GM23338 (cell line): ENCODE data around the gene UBL4A. TPM values are rescaled to one million over a fixed set of nuclear protein-coding genes. Genes with fewer than 3 reads are reported as not detected.

ENCODE experiments used
- ATAC-seq: fragments of 200-7000 bp; cut with Tn5 transposase; 3 replicates; pipeline ENCODE4 v1.9.1; 2020
- DNase-seq: peaks from one replicate; pipeline ENCODE4 v3.0.0-alpha.2; 2015; ENCODE audit warnings: low spot score
- H2AFZ ChIP-seq: fragments of 200-600 bp; sonication (generic); 2 replicates; pipeline ENCODE4 v1.8.0; 2016; ENCODE audit warnings: antibody characterized with exemption, mild to moderate bottlenecking, moderate library complexity
- H3F3A ChIP-seq: fragments of 200-600 bp; sonication (generic); replicated peaks from 2 replicates; pipeline ENCODE4 v1.8.0; 2017; ENCODE audit warnings: antibody characterized with exemption, mixed run types, low read depth
- H3K27ac ChIP-seq: fragments of 200-600 bp; sonication (generic); 2 replicates; pipeline ENCODE4 v1.6.1; 2016; ENCODE audit warnings: low read depth
- H3K27me3 ChIP-seq: fragments of 200-600 bp; sonication (generic); 2 replicates; pipeline ENCODE4 v1.8.0; 2016; ENCODE audit warnings: mild to moderate bottlenecking, mixed run types, moderate library complexity; ENCODE audit not compliant: insufficient read depth
- H3K36me3 ChIP-seq: fragments of 200-600 bp; sonication (generic); 2 replicates; pipeline ENCODE4 v1.8.0; 2016; ENCODE audit warnings: mild to moderate bottlenecking; ENCODE audit not compliant: insufficient read depth
- H3K4me1 ChIP-seq: fragments of 200-600 bp; sonication (generic); 2 replicates; pipeline ENCODE4 v1.8.0; 2016; ENCODE audit warnings: mild to moderate bottlenecking, moderate library complexity; ENCODE audit not compliant: insufficient read depth
- H3K4me2 ChIP-seq: fragments of 200-600 bp; sonication (generic); 2 replicates; pipeline ENCODE4 v1.7.1; 2017; ENCODE audit warnings: mixed run types
- H3K4me3 ChIP-seq: fragments of 200-600 bp; sonication (generic); 2 replicates; pipeline ENCODE4 v1.6.1; 2016; ENCODE audit warnings: mixed run types
- H3K79me2 ChIP-seq: fragments of 200-600 bp; sonication (generic); replicated peaks from 2 replicates; pipeline ENCODE4 v1.8.0; 2017; ENCODE audit warnings: mild to moderate bottlenecking; ENCODE audit not compliant: insufficient read depth
- H3K9me2 ChIP-seq: fragments of 200-600 bp; sonication (generic); 2 replicates; pipeline ENCODE4 v1.8.0; 2017; ENCODE audit not compliant: insufficient read depth
- H4K20me1 ChIP-seq: fragments of 200-600 bp; sonication (generic); replicated peaks from 2 replicates; pipeline ENCODE4 v1.8.0; 2017; ENCODE audit warnings: mild to moderate bottlenecking; ENCODE audit not compliant: insufficient read depth
- H3K27ac Mint-ChIP-seq: 2 replicates; pipeline ENCODE4 v1.8.0; 2020; ENCODE audit warnings: inconsistent platforms, mild to moderate bottlenecking, moderate library complexity, mixed read lengths
- H3K27me3 Mint-ChIP-seq: 3 replicates; pipeline ENCODE4 v1.8.0; 2022; ENCODE audit warnings: low read depth, mild to moderate bottlenecking, moderate library complexity, mixed read lengths, inconsistent platforms; ENCODE audit not compliant: insufficient read depth, poor library complexity
- H3K36me3 Mint-ChIP-seq: 3 replicates; pipeline ENCODE4 v1.8.0; 2021; ENCODE audit warnings: low read depth, mild to moderate bottlenecking, inconsistent platforms, moderate library complexity, mixed read lengths
- H3K4me1 Mint-ChIP-seq: 3 replicates; pipeline ENCODE4 v1.8.0; 2020; ENCODE audit warnings: mild to moderate bottlenecking, inconsistent platforms, mixed read lengths
- H3K4me3 Mint-ChIP-seq: 3 replicates; pipeline ENCODE4 v1.8.0; 2021; ENCODE audit warnings: moderate library complexity, mild to moderate bottlenecking, inconsistent platforms, mixed read lengths
- H3K9me3 Mint-ChIP-seq: 3 replicates; pipeline ENCODE4 v1.8.0; 2020; ENCODE audit warnings: moderate library complexity, mild to moderate bottlenecking, inconsistent platforms, mixed read lengths
- CREB1 ChIP-seq: fragments of 250-450 bp; sonication (Bioruptor Pico); IDR thresholded peaks from 2 replicates; pipeline ENCODE4 v1.5.0; 2020; ENCODE audit warnings: low read depth, mild to moderate bottlenecking, moderate library complexity
- EZH2 ChIP-seq: fragments of 200-600 bp; sonication (generic); IDR thresholded peaks from one replicate; pipeline ENCODE4 v1.8.0; 2017; ENCODE audit warnings: antibody characterized with exemption, mild to moderate bottlenecking, low read depth; ENCODE audit not compliant: unreplicated experiment
- EZH2phosphoT487 ChIP-seq: fragments of 200-600 bp; sonication (generic); IDR thresholded peaks from one replicate; pipeline ENCODE4 v1.8.1; 2018; ENCODE audit warnings: antibody characterized with exemption; ENCODE audit not compliant: unreplicated experiment
- NANOG ChIP-seq: IDR thresholded peaks from 2 replicates; pipeline ENCODE4 v1.6.1; 2016; ENCODE audit warnings: antibody characterized with exemption, borderline replicate concordance
- STAT1 ChIP-seq: IDR thresholded peaks from one replicate; pipeline ENCODE4 v1.6.1; 2016; ENCODE audit warnings: antibody characterized with exemption; ENCODE audit not compliant: unreplicated experiment
- ZNF331 ChIP-seq: fragments of 250-450 bp; sonication (Bioruptor Pico); IDR thresholded peaks from 2 replicates; pipeline ENCODE4 v1.5.0; 2020; ENCODE audit warnings: low read depth, mild to moderate bottlenecking, moderate library complexity
- polyA plus RNA-seq: library from polyadenylated mRNA; unstranded; fragments of >200 nt; fragmentation: Nextera tagmentation; extraction: Ambion mirVana; gene quantifications from 2 replicates; pipeline ENCODE4 v1.2.1, GENCODE V29; 2016
- total RNA-seq: library from RNA; depleted of rRNA; stranded (reverse); fragments of >200 nt; shearing (Covaris generic); gene quantifications from 2 replicates; pipeline ENCODE4 v1.2.3, GENCODE V29; 2014
- TF ChIP-seq, protein P1 (sequence below): fragments of 250-450 bp; sonication (Bioruptor Pico); IDR thresholded peaks from 2 replicates; pipeline ENCODE4 v1.5.0; 2020; ENCODE audit warnings: mild to moderate bottlenecking, moderate library complexity
- TF ChIP-seq, protein P2 (sequence below): IDR thresholded peaks from 2 replicates; pipeline ENCODE4 v1.6.1; 2016; ENCODE audit warnings: antibody characterized with exemption

The UBL4A gene
- total and polyA plus RNA-seq, 2 experiments from 2014 or later: 15.6 to 43.7 TPM

DNA sequence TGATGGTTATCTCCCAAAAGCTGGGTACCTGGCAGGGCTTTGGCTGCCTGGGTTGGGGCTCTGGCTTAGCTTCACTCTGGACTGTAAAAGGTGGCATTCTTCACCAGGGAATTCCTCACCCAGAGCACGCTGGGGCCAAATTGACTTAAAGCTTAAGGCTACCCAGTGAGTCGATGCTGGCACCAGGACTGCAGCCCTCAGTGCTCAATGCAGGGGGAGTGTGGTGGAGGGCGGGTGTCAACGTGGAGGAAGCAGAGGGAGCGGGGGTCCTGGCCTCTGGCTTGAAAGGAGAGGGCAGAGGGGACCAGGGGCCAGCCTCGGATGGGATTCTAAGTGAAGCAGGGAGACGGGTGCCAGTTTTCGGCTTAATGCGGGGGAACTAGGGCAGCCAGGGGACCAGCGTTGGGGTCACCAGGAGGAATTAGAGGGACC lies 42.9 kb downstream of the UBL4A start (continued):
- TF ChIP-seq, protein P1, sequence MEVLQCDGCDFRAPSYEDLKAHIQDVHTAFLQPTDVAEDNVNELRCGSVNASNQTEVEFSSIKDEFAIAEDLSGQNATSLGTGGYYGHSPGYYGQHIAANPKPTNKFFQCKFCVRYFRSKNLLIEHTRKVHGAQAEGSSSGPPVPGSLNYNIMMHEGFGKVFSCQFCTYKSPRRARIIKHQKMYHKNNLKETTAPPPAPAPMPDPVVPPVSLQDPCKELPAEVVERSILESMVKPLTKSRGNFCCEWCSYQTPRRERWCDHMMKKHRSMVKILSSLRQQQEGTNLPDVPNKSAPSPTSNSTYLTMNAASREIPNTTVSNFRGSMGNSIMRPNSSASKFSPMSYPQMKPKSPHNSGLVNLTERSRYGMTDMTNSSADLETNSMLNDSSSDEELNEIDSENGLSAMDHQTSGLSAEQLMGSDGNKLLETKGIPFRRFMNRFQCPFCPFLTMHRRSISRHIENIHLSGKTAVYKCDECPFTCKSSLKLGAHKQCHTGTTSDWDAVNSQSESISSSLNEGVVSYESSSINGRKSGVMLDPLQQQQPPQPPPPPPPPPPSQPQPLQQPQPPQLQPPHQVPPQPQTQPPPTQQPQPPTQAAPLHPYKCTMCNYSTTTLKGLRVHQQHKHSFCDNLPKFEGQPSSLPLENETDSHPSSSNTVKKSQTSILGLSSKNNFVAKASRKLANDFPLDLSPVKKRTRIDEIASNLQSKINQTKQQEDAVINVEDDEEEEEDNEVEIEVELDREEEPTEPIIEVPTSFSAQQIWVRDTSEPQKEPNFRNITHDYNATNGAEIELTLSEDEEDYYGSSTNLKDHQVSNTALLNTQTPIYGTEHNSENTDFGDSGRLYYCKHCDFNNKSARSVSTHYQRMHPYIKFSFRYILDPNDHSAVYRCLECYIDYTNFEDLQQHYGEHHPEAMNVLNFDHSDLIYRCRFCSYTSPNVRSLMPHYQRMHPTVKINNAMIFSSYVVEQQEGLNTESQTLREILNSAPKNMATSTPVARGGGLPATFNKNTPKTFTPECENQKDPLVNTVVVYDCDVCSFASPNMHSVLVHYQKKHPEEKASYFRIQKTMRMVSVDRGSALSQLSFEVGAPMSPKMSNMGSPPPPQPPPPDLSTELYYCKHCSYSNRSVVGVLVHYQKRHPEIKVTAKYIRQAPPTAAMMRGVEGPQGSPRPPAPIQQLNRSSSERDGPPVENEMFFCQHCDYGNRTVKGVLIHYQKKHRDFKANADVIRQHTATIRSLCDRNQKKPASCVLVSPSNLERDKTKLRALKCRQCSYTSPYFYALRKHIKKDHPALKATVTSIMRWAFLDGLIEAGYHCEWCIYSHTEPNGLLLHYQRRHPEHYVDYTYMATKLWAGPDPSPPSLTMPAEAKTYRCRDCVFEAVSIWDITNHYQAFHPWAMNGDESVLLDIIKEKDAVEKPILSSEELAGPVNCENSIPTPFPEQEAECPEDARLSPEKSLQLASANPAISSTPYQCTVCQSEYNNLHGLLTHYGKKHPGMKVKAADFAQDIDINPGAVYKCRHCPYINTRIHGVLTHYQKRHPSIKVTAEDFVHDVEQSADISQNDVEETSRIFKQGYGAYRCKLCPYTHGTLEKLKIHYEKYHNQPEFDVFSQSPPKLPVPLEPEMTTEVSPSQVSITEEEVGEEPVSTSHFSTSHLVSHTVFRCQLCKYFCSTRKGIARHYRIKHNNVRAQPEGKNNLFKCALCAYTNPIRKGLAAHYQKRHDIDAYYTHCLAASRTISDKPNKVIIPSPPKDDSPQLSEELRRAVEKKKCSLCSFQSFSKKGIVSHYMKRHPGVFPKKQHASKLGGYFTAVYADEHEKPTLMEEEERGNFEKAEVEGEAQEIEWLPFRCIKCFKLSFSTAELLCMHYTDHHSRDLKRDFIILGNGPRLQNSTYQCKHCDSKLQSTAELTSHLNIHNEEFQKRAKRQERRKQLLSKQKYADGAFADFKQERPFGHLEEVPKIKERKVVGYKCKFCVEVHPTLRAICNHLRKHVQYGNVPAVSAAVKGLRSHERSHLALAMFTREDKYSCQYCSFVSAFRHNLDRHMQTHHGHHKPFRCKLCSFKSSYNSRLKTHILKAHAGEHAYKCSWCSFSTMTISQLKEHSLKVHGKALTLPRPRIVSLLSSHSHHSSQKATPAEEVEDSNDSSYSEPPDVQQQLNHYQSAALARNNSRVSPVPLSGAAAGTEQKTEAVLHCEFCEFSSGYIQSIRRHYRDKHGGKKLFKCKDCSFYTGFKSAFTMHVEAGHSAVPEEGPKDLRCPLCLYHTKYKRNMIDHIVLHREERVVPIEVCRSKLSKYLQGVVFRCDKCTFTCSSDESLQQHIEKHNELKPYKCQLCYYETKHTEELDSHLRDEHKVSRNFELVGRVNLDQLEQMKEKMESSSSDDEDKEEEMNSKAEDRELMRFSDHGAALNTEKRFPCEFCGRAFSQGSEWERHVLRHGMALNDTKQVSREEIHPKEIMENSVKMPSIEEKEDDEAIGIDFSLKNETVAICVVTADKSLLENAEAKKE: no peak
- no peak for TF ChIP-seq ZNF331

DNA sequence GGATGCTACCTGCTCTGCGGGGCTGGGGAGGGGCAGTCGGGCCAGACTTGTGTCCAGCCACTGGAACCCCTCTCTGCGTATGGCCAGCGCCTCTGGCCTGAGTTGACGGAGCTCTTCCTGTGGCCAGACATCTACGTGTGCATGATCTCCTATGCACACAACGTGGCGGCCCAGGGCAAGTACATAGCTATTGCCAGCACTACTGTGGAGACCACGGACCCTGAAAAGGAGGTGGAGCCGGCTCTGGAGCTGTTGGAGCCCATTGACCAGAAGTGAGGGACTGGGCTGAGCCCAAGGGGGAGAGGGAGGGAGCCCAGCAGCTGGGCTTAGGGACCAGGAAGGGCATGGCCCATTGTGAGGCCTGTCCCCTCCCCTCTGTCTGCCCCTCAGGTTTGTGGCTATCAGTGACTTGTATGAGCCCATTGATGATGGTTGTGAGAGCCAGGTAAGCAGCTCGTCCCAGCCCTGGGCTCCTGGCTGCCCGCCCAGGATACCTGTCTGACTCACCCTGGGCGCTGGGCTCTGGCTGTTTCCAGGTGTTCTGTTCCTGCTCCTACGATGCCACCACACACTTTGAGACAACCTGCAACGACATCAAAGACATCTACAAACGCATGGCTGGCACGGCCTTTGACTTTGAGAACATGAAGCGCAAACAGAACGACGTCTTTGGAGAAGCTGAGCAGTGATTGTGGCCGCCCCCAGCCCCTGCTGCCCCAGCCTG lies 44.3 kb downstream of the UBL4A start:
- no peaks in the 10 kb centered on the region for H4K20me1 ChIP-seq
- no peaks in the 10 kb centered on the region for H3F3A ChIP-seq
- no peak overlapping the region for H3K27ac Mint-ChIP-seq
- H3K4me2 ChIP-seq: no peak overlapping the region
- no peak for DNase-seq
- H3K36me3 Mint-ChIP-seq: peaks cover 18% of the 10 kb centered on the region; the same call in 2 of the 3 replicates
- no peak overlapping the region for H3K27ac ChIP-seq
- peaks cover 7% of the 10 kb centered on the region for H3K27me3 Mint-ChIP-seq
- ATAC-seq: no peak
- no peaks in the 10 kb centered on the region for H3K36me3 ChIP-seq
- H3K9me3 Mint-ChIP-seq: no peaks in the 10 kb centered on the region
- H3K27me3 ChIP-seq: no peaks in the 10 kb centered on the region
- no peak overlapping the region for H3K4me3 Mint-ChIP-seq
- peaks cover 13% of the 10 kb centered on the region for H3K79me2 ChIP-seq
- H3K4me3 ChIP-seq: no peak overlapping the region
- peaks cover 8% of the 10 kb centered on the region for H3K4me1 Mint-ChIP-seq
- H2AFZ ChIP-seq: no peak overlapping the region
- 0 out of 2 replicates have a peak, but pooled peaks cover 3% of the 10 kb centered on the region for H3K4me1 ChIP-seq
- no peaks in the 10 kb centered on the region for H3K9me2 ChIP-seq
- TF ChIP-seq, protein P2, sequence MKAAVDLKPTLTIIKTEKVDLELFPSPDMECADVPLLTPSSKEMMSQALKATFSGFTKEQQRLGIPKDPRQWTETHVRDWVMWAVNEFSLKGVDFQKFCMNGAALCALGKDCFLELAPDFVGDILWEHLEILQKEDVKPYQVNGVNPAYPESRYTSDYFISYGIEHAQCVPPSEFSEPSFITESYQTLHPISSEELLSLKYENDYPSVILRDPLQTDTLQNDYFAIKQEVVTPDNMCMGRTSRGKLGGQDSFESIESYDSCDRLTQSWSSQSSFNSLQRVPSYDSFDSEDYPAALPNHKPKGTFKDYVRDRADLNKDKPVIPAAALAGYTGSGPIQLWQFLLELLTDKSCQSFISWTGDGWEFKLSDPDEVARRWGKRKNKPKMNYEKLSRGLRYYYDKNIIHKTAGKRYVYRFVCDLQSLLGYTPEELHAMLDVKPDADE: no peak
- TF ChIP-seq CREB1 (CRISPR knock-in tag) (no peak), STAT1 (no peak), EZH2 (no peak), EZH2phosphoT487 (no peak), NANOG (no peak)
- TF ChIP-seq, protein P1: no peak
